Measurements from ENCODE around the gene CDYL2. TPM values are rescaled to one million over a fixed set of nuclear protein-coding genes. Genes with fewer than 3 reads are reported as not detected.

The CDYL2 gene
- total RNA-seq, 3 donors from 2014 or later: 6.3 to 8.9 (median 7.5) TPM

GRCh38 chr16:80628254-80628653, 176.1 kb downstream of the CDYL2 start:
- no peak for TF ChIP-seq CTCF (IDR thresholded peaks at IDR 0.05)
- no peaks in the 10 kb centered on the region for H3K4me1 ChIP-seq (ENCODE audit: low read depth)
- no peaks in the 10 kb centered on the region for H3K9me3 ChIP-seq
- no peak overlapping the region for H3K4me3 ChIP-seq
- intact Hi-C loops (cut with DNase I, micrococcal nuclease): no loop called here
- no peaks in the 10 kb centered on the region for H3K36me3 ChIP-seq (ENCODE audit: low read depth)
- DNase-seq: no peak
- no peak for ATAC-seq

GRCh38 chr16:80627108-80627507, 177.3 kb downstream of the CDYL2 start:
- no peaks in the 10 kb centered on the region for H3K9me3 ChIP-seq
- H3K36me3 ChIP-seq (ENCODE audit: low read depth): no peaks in the 10 kb centered on the region
- ATAC-seq: no peak
- no peak for DNase-seq
- no peak overlapping the region for H3K4me3 ChIP-seq
- intact Hi-C loops (cut with DNase I, micrococcal nuclease): no loop called here
- TF ChIP-seq CTCF (IDR thresholded peaks at IDR 0.05): no peak
- H3K4me1 ChIP-seq (ENCODE audit: low read depth): no peaks in the 10 kb centered on the region

- H3K4me1 ChIP-seq (ENCODE audit: low read depth): no peaks in the 10 kb centered on the region
- H3K4me3 ChIP-seq: no peak overlapping the region
- DNase-seq: no peak
- H3K36me3 ChIP-seq (ENCODE audit: low read depth): no peaks in the 10 kb centered on the region
- intact Hi-C loops (cut with DNase I, micrococcal nuclease): no loop called here
- ATAC-seq: no peak
- no peaks in the 10 kb centered on the region for H3K9me3 ChIP-seq
- no peak for TF ChIP-seq CTCF (IDR thresholded peaks at IDR 0.05)
Observed at GRCh38 chr16:80623376-80623775, 181.0 kb downstream of the CDYL2 start.

GRCh38 chr16:80622007-80622406, 182.4 kb downstream of the CDYL2 start:
- no peaks in the 10 kb centered on the region for H3K4me1 ChIP-seq (ENCODE audit: low read depth)
- no peak for DNase-seq
- no peak overlapping the region for H3K4me3 ChIP-seq
- intact Hi-C loops (cut with DNase I, micrococcal nuclease): no loop called here
- H3K36me3 ChIP-seq (ENCODE audit: low read depth): no peaks in the 10 kb centered on the region
- no peak for ATAC-seq
- no peaks in the 10 kb centered on the region for H3K9me3 ChIP-seq
- no peak for TF ChIP-seq CTCF (IDR thresholded peaks at IDR 0.05)

GRCh38 chr16:80620736-80621605, 183.4 kb downstream of the CDYL2 start:
- Histone ChIP-seq H3K9me3 (no peaks in the 10 kb centered on the region), H3K4me1 (ENCODE audit: low read depth) (no peaks in the 10 kb centered on the region), H3K4me3 (no peak overlapping the region), H3K36me3 (ENCODE audit: low read depth) (no peaks in the 10 kb centered on the region)
- intact Hi-C loops (cut with DNase I, micrococcal nuclease): no loop called here
- TF ChIP-seq CTCF (IDR thresholded peaks at IDR 0.05): no peak
- ATAC-seq: no peak
- no peak for DNase-seq
